Left hindlimb (tissue), 1 donor: ENCODE data around the gene SMURF1.
"Not testable (repeated sequence)": the region's sequence is repeated elsewhere in the genome, so short reads cannot be mapped to it uniquely, and the experiment has no call there.

Experiments used
- DNase-seq: peaks from one replicate; pipeline ENCODE4 v3.0.0-alpha.2; 2018

Gene SMURF1

GRCh38 chr7:99143853-99144672 is at the start of gene SMURF1:
SMURF1 (minus strand) TSS chr7:99144108; CDS start chr7:99143780, 328 bp downstream.
- peak; percentile 79 for DNase-seq

DNA sequence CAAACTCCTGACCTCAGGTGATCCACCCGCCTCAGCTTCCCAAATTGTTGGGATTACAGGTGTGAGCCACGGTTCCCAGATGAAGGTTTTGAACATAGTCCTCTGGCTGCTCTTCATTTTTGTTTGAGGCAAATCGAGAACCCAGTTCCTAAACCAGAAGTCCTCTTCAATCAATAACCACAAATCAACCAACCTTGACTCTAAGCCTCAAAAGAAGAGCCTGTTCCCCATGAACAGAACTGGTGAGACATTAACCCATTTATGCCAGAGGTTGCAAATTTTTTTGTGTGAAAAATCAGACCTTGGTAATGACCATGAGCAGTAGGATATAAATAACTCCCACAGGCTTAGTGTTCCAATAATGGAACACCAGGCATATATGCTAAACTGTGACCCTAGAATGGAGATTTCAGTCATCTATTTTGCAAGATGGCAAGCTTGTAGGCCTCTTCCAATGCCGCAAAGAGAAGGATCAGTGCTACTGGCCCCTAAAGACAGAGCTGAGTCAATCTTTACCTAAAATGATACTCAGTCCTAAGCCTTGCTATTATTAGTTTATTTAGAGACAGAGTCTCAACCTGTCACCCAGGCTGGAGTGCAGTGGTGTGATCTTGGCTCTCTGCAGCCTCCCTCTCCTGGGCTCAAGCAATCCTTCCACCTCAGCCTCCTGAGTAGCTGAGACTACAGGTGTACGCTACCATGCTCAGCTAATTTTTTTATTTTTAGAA is 48.1 kb upstream of the SMURF1 start:
- no peak for DNase-seq

DNA sequence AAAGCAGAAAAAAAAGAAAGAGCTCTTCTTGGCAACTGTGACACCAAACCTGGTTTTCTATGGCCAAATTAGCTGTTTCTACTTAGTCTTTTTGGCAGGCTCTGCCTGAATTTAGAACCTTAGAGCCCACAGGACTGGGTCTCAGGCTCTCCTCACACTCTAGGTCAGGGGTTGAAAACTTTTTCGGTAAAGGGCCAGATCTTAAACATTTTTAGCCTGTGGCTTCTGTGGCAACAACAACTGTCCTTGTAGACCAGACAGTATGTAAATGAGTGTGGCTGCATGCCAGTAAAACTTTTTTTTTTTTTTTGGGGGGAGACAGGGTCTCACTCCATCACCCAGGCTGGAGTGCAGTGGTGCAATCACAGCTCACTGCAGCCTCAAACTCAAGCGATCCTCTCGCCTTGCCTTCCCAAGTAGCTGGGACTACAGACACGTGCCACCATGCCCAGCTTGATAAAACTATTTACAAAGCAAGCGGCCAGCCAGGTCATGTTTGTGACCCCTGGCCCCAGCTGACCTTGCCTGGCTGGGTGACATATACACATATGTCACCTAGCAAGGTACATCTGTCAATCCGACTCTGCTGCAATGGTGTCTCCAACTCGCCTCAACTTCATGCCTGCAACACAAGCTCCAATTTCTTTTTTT is 46.6 kb upstream of the SMURF1 start:
- no peak for DNase-seq

- DNase-seq: no peak
Measured at GRCh38 chr7:99189222-99189621, 45.3 kb upstream of the SMURF1 start.

GRCh38 chr7:99188221-99188620 is 44.3 kb upstream of the SMURF1 start:
- no peak for DNase-seq

- DNase-seq: no peak
Measured at GRCh38 chr7:99184532-99185218, 40.8 kb upstream of the SMURF1 start.

DNA sequence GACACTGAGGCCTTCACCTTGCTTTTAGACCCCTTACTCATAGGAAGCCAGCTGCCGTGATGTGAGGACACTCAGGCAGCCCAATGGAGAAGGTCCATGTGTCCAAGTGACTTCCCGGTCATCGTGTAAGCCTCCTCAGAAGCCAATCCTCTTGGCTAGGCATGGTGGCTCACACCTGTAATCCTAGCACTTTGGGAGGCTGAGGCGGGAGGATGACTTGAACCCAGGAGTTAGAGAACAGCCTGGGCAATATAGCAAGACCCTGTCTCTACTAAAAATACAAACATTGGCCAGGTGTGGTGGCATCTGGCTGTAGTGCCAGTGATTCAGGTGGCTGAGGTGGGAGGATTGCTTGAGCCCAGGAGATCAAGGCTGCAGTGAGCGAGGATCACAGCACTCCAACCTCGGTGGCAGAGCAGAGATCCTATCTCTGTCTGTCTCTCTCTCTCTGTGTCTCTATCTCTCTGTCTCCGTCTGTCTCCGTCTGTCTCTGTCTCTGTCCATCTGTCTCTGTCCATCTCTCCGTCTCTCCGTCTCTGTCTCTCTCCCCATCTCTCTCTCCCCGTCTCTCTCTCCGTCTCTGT is 36.3 kb upstream of the SMURF1 start:
- no peak for DNase-seq

GRCh38 chr7:99177165-99177564 is 33.3 kb upstream of the SMURF1 start:
- DNase-seq: no peak

GRCh38 chr7:99173787-99174186 is 29.9 kb upstream of the SMURF1 start:
- DNase-seq: no peak

DNA sequence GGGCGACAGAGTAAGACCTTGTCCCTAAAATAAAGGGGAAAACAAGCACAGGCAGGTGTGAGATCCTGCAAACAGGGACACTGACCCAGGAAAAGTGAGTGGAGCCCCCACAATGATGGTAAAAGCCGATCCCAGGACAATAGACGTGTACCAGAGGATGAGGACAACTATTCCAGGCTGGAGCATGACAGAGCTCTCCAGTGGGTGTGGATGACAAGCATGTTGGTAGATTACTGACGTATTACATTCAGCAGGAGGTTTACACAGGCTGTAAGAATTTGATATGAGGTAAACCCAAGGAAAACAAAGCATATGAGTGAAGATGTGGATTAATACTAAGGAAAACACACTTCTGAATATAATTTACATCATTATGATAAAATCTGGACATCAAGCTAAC is 27.8 kb upstream of the SMURF1 start:
- no peak for DNase-seq

DNA sequence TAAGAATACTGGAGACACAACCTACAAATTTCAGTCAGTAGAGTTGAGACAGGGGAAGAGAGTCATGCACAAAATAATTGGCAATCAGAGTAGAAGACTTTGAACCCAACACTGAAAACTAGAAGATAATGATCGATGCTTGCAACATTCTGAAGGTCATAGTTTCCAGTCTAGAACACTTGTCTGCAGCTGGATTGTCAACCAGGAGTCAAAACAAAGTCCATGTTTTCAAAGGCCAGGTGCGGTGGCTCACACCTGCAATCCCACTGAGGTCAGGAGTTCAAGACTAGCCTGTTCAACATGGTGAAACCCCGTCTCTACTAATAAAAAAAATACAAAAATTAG is 26.8 kb upstream of the SMURF1 start:
- DNase-seq: no peak

- no peak for DNase-seq
Measured at GRCh38 chr7:99170065-99170729, 26.3 kb upstream of the SMURF1 start.

DNA sequence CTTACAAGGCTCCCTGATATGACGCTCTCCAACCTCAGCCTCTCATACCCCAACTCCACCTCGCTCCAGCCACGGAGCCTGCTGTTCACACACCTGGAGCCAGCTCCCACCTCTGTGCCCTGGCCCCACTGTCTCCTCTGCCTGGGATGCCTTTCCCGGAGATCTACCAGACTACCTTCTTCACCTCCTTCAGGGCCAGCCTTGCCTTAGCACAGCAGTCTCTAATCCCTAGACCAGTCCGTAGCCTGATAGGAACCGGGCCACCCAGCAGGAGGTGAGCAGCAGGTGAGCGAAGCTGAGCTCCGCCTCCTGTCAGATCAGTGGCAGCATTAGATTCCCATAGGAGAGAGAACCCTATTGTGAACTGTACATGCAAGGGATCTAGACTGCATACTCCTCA is 23.2 kb upstream of the SMURF1 start:
- no peak for DNase-seq

GRCh38 chr7:99165816-99166215 is 21.9 kb upstream of the SMURF1 start:
- no peak for DNase-seq

DNA sequence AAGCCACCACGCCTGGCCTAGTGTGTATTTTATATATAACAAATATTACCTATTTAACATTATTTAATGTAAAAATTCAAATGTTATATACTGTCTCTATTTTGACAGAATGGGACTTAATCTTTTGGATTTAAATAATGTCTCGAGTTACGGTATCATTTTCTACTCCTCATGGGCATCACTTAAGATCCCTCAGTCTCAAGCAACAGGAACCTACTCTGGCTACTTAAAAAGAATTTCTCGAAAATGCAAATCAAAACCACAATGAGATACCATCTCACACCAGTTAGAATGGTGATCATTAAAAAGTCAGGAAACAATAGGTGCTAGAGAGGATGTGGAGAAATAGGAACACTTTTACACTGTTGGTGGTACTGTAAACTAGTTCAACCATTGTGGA is 19.8 kb upstream of the SMURF1 start:
- DNase-seq: not testable (repeated sequence)

GRCh38 chr7:99156649-99157048 is 12.7 kb upstream of the SMURF1 start:
- DNase-seq: no peak

DNA sequence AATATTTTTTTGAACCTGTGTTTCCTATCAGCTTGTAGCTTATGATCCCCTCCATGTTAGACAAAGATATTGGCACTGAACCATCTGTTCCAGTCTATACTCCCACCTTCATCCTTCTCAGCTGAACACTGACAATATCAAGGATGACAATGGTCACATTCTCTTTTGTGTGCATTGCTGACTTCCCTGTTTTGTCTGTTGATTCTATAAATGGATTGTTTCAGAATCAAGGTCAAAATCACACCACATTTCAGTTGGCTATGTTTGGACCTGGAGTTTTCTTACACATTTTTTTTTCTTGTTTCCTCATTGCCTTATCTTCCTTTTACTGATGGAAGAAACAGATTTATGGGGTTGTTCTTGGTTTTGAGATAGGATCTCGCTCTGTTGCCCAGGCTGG is 11.3 kb upstream of the SMURF1 start:
- no peak for DNase-seq

GRCh38 chr7:99146979-99147378 is 3.1 kb upstream of the SMURF1 start:
- no peak for DNase-seq

GRCh38 chr7:99143521-99143852 is 421 bp downstream of the SMURF1 start:
- no peak for DNase-seq

GRCh38 chr7:99142727-99143520 is 984 bp downstream of the SMURF1 start:
- DNase-seq: peak; percentile 93
